HTR-8/SVneo (cell line): ENCODE measurements around the gene CENPO.

ENCODE experiments used
- DNase-seq: peaks from one replicate; pipeline ENCODE4 v3.0.0; 2011; ENCODE audit warnings: low spot score, mixed read lengths; ENCODE audit not compliant: insufficient read length
- FAIRE-seq: peaks from 2 replicates; lab custom pipeline; 2011; peaks lifted over from hg19 to GRCh38; lab: Jason Lieb, UNC

CENPO gene

DNA sequence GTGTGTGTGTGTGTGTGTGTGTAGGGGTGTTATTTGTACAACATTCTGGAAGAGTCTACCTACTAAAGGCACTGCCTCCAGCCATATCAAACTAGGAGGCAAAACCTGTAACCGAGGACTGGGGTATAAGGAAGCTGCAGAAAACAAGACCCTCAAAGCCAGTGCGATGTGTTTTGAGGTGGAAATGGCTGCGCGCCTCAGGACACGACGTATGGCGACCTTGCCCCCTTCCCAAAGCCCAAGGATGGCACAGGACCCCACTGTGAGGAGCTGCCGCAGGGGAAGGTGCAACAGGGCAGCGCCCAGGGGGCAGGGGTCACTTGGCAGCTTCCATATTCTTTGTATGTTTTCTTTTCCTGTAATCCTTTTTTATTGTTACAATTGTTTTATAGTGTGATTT lies 59.8 kb downstream of the CENPO start:
- no peak for FAIRE-seq
- no peak for DNase-seq

DNA sequence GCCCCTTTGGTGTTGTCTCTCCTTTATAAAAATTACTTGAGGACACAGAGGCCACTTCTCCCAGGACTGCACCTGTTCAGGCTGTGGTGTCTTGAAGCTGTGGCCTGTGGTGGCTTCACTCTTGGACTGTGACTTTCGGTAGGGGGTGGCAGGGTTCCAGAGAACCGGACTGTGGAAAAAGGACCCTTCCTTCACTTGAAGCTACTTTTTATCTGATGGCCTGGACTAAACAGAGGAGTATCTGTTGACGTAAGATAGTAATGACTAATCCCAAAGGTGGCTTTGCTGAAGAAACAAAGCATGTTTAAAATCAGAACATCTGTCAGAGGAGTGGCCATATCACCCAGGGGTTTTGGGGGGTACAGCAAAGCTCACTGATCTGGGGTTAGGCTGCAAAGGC lies 60.8 kb downstream of the CENPO start:
- FAIRE-seq (no peak), DNase-seq (no peak)

DNA sequence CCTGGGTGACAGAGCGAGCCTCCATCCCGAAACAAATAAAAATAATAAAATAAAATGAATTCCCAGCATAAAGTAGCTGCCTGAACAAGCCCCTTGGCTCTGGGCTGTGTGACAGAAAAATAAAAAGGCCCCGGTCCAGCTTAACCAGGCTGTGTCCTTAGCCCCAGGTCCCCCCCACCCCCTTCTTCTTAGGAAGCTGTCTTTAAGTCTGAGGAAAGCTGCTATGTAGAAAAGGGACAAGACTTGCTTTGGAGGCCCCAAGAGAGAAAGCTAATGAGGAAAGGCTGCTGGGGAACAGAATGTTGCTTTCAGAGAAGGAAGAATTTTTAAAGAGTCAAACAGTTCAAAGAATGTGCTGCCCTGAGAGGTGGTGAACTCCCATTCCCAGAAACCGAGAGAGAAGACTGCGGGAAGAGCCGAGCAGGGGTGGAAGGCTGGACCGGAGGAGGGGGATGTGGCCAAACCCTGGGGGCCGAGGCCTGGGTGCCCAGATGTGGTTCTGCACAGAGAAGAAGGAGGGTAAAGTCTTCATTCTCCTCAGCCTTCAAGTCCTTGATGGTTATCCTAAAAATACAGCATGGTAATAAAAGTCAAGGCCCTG lies 61.9 kb downstream of the CENPO start:
- FAIRE-seq: no peak
- no peak for DNase-seq

DNA sequence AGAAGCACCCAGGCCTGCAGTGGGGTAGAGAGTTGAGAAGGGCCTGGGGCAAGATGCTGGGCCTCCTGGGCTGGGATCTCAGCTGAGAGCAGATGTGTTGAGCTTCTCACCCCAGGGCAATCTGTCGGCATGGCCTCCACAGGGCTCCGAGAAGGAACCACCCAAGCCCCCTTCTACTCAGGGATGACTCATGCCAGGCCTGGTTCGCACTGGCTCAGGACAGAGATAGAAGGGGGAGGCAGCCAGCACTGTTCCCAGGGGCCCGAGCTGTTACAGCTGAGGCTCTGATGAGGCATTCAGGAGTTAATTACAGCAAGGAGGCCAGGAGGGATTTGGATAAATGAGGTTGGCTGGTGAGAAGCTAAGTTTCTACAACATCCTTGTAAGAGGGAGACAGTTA lies 62.5 kb downstream of the CENPO start:
- peak; percentile 36 for FAIRE-seq
- DNase-seq: peak; percentile 61

DNA sequence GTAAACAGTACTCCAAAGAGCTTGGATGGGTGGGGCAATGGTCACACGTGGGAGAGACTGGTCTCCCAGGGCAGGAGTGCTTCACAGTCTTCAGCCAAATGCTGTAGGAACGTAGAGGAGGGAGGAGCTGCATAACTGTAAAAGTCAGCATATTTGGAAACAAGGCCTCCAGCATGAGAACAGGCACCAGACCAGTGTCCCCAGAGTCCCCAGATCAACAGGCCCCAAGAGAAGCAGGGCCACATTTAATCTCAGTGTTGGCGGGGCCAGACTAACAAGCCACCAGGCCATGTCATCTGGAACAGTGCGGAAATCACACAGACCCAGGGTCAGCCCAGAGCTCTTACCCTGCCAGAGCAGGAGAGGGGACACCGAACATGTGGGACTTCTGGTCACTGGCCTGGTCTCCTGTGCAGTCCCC lies 63.6 kb downstream of the CENPO start:
- no peak for FAIRE-seq

DNA sequence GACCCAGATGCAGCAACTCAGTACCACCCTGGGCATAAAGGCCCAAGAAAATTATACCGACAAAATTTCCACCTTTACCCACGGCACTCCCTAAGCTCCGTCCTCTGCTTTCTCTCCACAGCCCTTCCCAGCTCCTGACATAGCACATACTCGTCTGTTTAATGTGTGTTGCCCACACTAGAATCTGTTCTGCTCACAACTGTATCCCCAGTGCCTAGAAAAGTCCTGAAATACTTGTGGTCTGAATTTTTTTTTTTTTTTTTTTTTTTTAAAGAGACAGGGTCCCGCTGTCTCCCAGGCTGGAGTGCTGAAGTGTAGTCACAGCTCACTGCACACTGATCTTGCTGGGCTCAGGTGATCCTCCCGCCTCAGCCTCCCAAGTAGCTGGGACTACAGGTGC lies 64.5 kb downstream of the CENPO start:
- FAIRE-seq: no peak
- no peak for DNase-seq

More for the DNA sequence above, 63.6 kb downstream of the CENPO start:
- no peak for DNase-seq

DNA sequence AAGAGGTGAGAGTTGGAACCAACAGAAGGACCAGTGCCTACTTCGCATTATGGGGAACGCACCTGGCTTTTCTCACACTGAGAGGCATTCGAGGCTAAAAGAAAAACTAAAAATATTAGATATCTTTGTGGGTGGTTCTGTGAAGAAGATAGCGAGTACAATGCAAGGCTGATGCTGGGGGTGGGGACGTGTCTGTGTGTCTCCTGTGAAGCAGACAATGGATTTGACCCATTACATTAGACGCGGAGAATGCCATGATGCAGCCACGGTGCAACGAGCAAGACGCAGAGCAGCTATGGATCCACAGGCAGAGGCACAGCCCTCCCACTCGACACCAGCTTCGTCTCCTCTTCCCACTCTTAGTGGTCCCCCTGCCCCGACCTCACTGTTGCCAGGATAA lies 65.8 kb downstream of the CENPO start:
- FAIRE-seq (no peak), DNase-seq (no peak)

DNA sequence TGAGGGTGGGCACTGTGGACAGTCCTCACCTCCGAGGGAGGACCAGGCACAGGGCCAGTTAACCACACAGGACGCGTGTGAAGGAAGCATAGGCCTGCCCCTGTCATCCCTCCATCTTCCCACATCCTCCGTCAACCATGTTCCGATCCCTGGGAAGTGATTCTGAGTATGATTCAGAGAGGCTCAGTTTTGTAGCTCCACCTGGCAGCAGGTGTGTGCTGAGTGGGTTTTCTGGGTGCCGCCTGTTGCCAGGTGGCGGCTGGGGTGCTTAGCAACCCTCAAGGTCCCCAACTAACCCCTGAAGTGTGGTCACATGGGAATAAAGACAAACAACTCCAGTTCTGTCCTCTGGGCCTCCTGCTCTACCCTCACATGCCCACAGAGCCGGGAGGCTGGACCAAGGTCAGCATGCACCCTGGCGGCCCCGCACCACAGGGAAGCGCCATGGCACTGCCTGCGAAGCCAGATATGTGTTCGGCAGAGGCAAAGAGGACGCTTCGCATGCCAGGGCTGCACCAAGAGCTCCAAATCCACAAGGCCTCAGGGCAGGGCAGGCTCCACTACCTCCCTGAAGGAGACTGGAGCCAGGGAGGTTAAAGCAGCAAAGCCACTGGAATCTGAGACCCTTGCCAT lies 66.9 kb downstream of the CENPO start:
- no peak for DNase-seq
- no peak for FAIRE-seq

DNA sequence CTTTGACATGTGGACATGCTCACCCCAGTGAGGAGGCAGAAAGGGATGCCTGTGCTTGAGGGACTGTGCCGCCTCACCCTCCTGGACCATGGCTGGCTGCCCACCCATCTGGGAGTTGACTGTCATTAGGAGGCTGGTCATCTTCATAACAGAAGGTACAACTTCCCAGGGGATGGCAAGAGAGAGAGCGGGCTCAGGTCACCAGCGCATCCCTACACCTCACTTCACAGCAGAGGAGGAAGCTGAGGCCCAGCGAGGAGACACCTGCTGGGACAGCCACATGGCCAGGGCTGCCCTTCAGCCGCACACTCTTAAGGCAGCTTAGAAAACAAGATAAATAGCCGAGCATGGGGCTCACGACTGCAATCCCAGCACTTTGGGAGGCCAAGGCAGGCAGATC lies 67.4 kb downstream of the CENPO start:
- FAIRE-seq: no peak
- DNase-seq: no peak

DNA sequence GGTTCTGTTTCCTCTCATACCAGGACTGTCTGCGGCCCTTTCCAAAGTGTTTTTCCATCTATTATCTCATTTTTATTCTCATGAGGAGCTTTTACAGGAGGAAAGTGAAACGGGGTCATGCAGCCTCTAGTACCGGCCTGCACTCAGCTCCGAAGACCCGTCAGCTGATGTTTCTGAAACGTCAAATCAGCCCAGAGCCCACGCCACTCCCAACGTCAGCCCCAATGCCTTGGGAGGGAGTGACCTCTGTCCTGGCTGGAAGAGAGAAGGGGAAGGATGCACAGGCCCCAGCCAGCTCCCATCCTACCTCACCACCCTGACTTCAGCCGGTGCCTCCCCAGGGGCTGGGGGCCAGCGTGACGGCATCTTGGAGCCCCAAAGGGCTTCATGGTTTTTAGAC lies 68.3 kb downstream of the CENPO start:
- DNase-seq: no peak
- no peak for FAIRE-seq

DNA sequence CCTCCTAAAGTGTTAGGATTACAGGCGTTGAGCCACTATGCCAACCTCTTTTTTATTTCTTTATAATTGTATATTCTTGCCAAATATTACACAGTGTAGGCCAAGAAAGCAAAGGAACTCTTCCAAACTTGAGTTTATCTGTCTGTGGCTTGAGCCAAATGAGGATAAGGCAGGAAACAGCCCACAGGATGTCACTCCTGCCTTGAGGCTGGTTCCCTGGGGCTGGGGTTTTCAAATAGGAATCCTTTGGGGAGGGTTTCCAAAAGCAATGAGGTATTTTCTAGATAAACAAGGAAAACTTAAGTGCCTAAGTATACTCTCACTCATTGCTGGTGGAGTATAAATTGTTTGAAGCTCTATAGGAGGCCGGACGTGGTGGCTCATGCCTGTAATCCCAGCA lies 70.4 kb downstream of the CENPO start:
- no peak for FAIRE-seq

DNA sequence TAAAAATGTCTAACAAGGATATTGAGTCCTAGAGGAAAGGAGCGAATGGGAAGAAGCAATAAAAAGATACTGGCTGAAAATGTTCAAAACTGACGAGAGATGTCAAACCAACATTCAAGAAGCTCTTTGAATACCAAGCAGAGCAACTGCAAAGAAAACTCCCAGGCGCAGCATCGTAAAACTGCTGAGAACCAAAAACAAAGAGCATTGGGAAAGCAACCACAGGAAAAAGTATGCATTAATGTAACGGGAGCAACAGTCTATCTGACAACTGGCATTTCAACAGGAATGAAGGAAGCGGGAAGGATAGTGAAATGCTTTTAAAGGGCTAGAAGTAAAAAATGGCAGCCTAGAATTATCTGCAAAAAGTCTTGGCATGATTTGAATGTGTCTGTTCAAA lies 73.7 kb downstream of the CENPO start:
- DNase-seq: no peak
- no peak for FAIRE-seq

More for the DNA sequence above, 70.4 kb downstream of the CENPO start:
- DNase-seq: no peak

DNA sequence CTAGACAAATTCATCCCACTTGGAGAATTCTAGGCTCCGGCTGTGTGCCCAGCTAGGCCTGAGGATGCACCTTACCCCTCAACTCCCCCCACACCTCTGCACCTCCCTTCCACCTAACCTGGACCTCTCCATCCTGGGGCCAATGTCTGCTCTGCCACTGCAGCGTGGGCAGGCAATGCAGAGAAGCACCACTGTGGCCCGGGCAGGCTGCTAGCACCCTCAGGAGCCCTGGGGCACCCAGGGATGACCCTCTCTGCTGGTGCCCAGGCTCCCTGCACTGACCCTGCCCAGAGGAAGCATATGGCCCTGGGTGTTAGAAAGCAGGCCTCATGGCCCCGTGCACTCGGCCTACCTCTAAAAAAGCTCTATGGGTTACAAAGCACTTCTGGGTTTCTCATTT lies 77.2 kb downstream of the CENPO start:
- no peak for DNase-seq
- FAIRE-seq: no peak

DNA sequence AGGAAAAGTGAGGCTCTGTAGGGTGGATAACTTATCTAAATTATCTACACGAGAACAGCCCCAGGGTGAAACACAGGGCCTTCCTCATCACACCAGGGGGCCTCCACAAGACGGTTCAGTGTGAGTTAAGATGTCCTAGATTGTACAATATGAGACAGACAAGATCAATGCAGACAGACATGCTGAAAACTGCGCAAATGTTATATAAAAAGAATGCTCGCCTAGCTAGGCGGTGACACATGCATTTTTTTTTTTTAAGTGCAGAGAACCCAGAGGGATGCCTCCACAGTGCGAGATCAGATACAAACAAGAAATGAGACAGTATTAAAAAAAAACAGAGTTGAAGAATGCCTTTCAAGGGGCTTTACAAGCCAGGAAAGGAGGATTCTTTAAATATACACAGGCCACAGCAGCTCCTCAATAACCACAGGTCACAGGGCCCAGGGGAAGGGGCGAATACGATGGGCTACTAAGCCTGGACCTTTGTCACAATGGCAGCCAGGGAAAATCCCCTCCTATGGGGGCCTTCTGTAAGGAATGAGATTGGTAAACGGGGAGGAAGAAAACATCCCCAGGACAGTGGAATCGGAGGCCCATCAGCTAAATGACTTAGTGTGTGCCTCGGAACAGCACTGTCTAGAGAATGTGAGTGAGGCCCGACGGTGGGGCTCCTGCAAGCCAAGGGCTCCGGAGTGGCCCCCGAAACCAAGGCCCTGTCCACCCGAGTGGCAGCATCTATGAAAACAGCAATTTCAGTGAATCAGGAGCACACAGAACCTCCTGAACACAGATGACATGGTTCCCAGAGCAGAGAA lies 77.9 kb downstream of the CENPO start:
- no peak for DNase-seq
- FAIRE-seq: no peak

DNA sequence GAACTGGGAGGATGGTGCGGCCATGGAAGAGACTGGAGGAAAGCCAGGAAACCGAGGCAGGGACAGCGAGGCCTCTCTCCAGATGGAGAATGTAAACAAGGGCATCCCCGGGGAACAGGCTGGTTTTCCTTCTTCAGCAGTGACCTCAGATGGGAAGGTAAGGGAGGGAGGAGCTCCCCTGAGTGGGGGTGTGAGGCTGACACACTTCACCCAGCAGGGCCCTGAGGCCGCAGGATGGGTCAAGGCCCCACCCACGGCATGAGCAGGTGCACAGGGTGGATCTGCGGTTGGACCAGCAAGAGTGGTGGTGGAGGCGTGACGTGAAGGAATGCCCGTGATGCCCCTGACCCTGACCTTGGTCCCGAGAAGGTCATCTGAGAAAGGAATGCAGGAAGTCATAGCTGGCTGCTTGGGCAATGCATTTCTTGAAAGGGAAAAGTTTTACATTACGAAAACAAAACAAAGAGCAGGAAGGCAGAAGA lies 78.7 kb downstream of the CENPO start:
- FAIRE-seq (no peak), DNase-seq (no peak)
